Erythroblast (primary cell): ENCODE measurements around the gene FXYD7.

ENCODE experiments used
- GATA1 ChIP-seq: IDR thresholded peaks from 2 replicates; pipeline ENCODE4 v1.6.1; 2011; ENCODE audit warnings: low read depth, mild to moderate bottlenecking, control low read depth, low read length, moderate library complexity
- POLR2A ChIP-seq: IDR thresholded peaks from 2 replicates; pipeline ENCODE4 v1.6.1; 2011; ENCODE audit warnings: mild to moderate bottlenecking, low read length

GRCh38 chr19:35153701-35154524 lies 10.9 kb downstream of the FXYD7 start:
- no peak for TF ChIP-seq POLR2A
- TF ChIP-seq GATA1, result no peak
